ENCODE data around the gene POFUT1.

DNA sequence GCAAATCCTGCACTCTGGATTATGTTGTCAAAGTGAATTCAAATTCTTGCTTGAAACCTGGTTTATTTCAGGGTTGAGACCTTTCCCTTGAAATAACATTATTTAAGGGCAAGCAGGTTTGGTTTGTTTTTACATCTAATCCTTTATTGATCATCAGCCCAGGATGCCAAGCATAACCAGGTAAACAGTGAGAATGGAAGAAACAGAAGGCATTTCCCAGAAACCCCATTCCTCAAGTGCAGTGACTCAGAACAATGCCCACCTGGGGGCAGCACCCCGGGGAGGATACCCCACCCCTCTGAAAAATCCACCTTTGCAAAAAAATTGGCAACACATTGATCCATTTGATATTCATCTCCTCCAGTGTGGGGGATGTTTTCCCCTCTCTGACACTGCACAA, 32.5 kb downstream of the POFUT1 start:
- TF ChIP-seq, protein P1, sequence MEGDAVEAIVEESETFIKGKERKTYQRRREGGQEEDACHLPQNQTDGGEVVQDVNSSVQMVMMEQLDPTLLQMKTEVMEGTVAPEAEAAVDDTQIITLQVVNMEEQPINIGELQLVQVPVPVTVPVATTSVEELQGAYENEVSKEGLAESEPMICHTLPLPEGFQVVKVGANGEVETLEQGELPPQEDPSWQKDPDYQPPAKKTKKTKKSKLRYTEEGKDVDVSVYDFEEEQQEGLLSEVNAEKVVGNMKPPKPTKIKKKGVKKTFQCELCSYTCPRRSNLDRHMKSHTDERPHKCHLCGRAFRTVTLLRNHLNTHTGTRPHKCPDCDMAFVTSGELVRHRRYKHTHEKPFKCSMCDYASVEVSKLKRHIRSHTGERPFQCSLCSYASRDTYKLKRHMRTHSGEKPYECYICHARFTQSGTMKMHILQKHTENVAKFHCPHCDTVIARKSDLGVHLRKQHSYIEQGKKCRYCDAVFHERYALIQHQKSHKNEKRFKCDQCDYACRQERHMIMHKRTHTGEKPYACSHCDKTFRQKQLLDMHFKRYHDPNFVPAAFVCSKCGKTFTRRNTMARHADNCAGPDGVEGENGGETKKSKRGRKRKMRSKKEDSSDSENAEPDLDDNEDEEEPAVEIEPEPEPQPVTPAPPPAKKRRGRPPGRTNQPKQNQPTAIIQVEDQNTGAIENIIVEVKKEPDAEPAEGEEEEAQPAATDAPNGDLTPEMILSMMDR (IDR thresholded peaks at IDR 0.05; ENCODE audit: extremely low read depth in 1 of 2, insufficient read depth in 1 of 2, low read depth in 1 of 2, low read length in 2 of 2): no peak
- no peak for TF ChIP-seq POLR2A (IDR thresholded peaks at IDR 0.05; ENCODE audit: low read depth, low read length)
